Breast epithelium (tissue), 3 donors: ENCODE results near the gene SIRT1.

Source experiments
- CTCF ChIP-seq, 3 donors: fragments of 450-650 bp; IDR thresholded peaks; one replicate each; pipeline ENCODE4 v1.5.1; 2016 to 2017; ENCODE audit warnings: antibody characterized with exemption in 3 of 3, mild to moderate bottlenecking in 3 of 3, moderate library complexity in 3 of 3
- POLR2AphosphoS5 ChIP-seq, 3 donors: sonication (generic); formaldehyde crosslinking; IDR thresholded peaks; one replicate each; pipeline ENCODE4 v1.6.1; 2017; ENCODE audit warnings: antibody characterized with exemption in 3 of 3

GRCh38 chr10:67858971-67859370 lies 25.5 kb upstream of the SIRT1 start:
- no peak for TF ChIP-seq CTCF (IDR thresholded peaks at IDR 0.05)
- no peak for TF ChIP-seq POLR2AphosphoS5 (IDR thresholded peaks at IDR 0.05)
